Measurements from ENCODE around the gene ZFAND5. TPM values are rescaled to one million over a fixed set of nuclear protein-coding genes. Genes with fewer than 3 reads are reported as not detected.

The ZFAND5 gene
- total RNA-seq, 2 experiments from 2014 or later, result 64.1 to 69.0 TPM

GRCh38 chr9:72315510-72316311, 49.3 kb downstream of the ZFAND5 start:
- ChIA-PET CTCF (interaction anchor here (0.7 to 1.6 kb wide), 4 partner anchors 47 to 1192 kb away, joined by 3 to 4 read pairs (median 3); no protein-coding TSS in a partner anchor), POLR2A (no interaction called here)
- Mint-ChIP-seq H3K36me3 (ENCODE audit: low read depth) (no peaks in the 10 kb centered on the region), H3K4me3 (no peak overlapping the region), H3K9me3 (ENCODE audit: insufficient read depth) (no peaks in the 10 kb centered on the region), H3K27ac (no peak overlapping the region), H3K27me3 (ENCODE audit: low read depth) (peaks cover 5% of the 10 kb centered on the region), H3K4me1 (ENCODE audit: low read depth) (no peaks in the 10 kb centered on the region)
- ATAC-seq (no peak), DNase-seq (no peak)

DNA sequence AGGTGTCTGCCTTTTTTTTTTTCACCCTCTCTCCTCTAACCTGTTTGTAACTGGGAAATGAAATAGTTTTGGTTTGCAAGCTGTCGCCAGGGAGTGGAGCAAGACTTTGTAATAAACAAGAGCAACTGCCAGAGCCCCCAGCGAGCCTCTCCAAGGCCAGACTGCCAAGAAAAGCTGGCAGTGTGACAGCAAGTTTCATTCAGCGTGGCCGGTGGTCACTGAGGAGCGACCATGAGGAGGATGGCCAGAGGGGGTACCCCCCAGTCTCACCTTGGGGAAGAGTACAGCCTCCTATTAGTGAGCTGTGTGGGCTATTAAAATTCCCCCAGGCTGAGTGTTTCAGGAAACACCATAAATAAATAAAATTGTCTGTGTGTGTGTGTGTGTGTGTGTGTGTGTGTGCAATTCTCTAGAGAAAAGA, 49.9 kb downstream of the ZFAND5 start:
- H3K27ac Mint-ChIP-seq, result no peak overlapping the region
- no peaks in the 10 kb centered on the region for H3K9me3 Mint-ChIP-seq (ENCODE audit: insufficient read depth)
- no peaks in the 10 kb centered on the region for H3K4me1 Mint-ChIP-seq (ENCODE audit: low read depth)
- ChIA-PET CTCF (no interaction called here), POLR2A (no interaction called here)
- ATAC-seq (no peak), DNase-seq (no peak)
- no peak overlapping the region for H3K4me3 Mint-ChIP-seq
- peaks cover 5% of the 10 kb centered on the region for H3K27me3 Mint-ChIP-seq (ENCODE audit: low read depth)
- H3K36me3 Mint-ChIP-seq (ENCODE audit: low read depth), result no peaks in the 10 kb centered on the region

GRCh38 chr9:72313507-72313906, 51.5 kb downstream of the ZFAND5 start:
- no peak overlapping the region for H3K4me3 Mint-ChIP-seq
- ATAC-seq (no peak), DNase-seq (no peak)
- CTCF ChIA-PET, result interaction anchor here (1.5 kb wide), 1 partner anchor 12 kb away, joined by 4 read pairs; no protein-coding TSS in a partner anchor
- no peak overlapping the region for H3K27ac Mint-ChIP-seq
- no peaks in the 10 kb centered on the region for H3K9me3 Mint-ChIP-seq (ENCODE audit: insufficient read depth)
- H3K36me3 Mint-ChIP-seq (ENCODE audit: low read depth), result no peaks in the 10 kb centered on the region
- H3K4me1 Mint-ChIP-seq (ENCODE audit: low read depth), result no peaks in the 10 kb centered on the region
- peaks cover 5% of the 10 kb centered on the region for H3K27me3 Mint-ChIP-seq (ENCODE audit: low read depth)
- POLR2A ChIA-PET, result no interaction called here

- no peak for ATAC-seq
- Mint-ChIP-seq H3K27ac (no peak overlapping the region), H3K4me1 (ENCODE audit: low read depth) (no peaks in the 10 kb centered on the region), H3K27me3 (ENCODE audit: low read depth) (peaks cover 3% of the 10 kb centered on the region), H3K4me3 (no peak overlapping the region), H3K36me3 (ENCODE audit: low read depth) (no peaks in the 10 kb centered on the region), H3K9me3 (ENCODE audit: insufficient read depth) (no peaks in the 10 kb centered on the region)
- no peak for DNase-seq
- CTCF ChIA-PET, result interaction anchor here (1.5 kb wide), 1 partner anchor 11 kb away, joined by 4 read pairs; no protein-coding TSS in a partner anchor
- POLR2A ChIA-PET, result no interaction called here
Observed at GRCh38 chr9:72312386-72312987, 52.5 kb downstream of the ZFAND5 start.

GRCh38 chr9:72309364-72310133, 55.5 kb downstream of the ZFAND5 start:
- H3K4me3 Mint-ChIP-seq, result no peak overlapping the region
- H3K9me3 Mint-ChIP-seq (ENCODE audit: insufficient read depth), result no peaks in the 10 kb centered on the region
- ChIA-PET CTCF (no interaction called here), POLR2A (no interaction called here)
- no peak overlapping the region for H3K27ac Mint-ChIP-seq
- ATAC-seq, result no peak
- H3K36me3 Mint-ChIP-seq (ENCODE audit: low read depth), result no peaks in the 10 kb centered on the region
- H3K4me1 Mint-ChIP-seq (ENCODE audit: low read depth), result peaks cover 9% of the 10 kb centered on the region
- no peaks in the 10 kb centered on the region for H3K27me3 Mint-ChIP-seq (ENCODE audit: low read depth)
- no peak for DNase-seq

GRCh38 chr9:72306761-72307160, 58.2 kb downstream of the ZFAND5 start:
- CTCF ChIA-PET, result interaction anchor here (1.4 kb wide), 1 partner anchor 26 kb away, joined by 3 read pairs; no protein-coding TSS in a partner anchor
- H3K4me3 Mint-ChIP-seq, result no peak overlapping the region
- DNase-seq (no peak), ATAC-seq (no peak)
- H3K27ac Mint-ChIP-seq, result no peak overlapping the region
- H3K36me3 Mint-ChIP-seq (ENCODE audit: low read depth), result no peaks in the 10 kb centered on the region
- no peaks in the 10 kb centered on the region for H3K27me3 Mint-ChIP-seq (ENCODE audit: low read depth)
- POLR2A ChIA-PET, result no interaction called here
- no peaks in the 10 kb centered on the region for H3K9me3 Mint-ChIP-seq (ENCODE audit: insufficient read depth)
- peaks cover 9% of the 10 kb centered on the region for H3K4me1 Mint-ChIP-seq (ENCODE audit: low read depth)

GRCh38 chr9:72305707-72306106, 59.3 kb downstream of the ZFAND5 start:
- DNase-seq (no peak), ATAC-seq (no peak)
- Mint-ChIP-seq H3K9me3 (ENCODE audit: insufficient read depth) (no peaks in the 10 kb centered on the region), H3K4me3 (no peak overlapping the region), H3K36me3 (ENCODE audit: low read depth) (peaks cover 3% of the 10 kb centered on the region), H3K27ac (peak overlapping the region; percentile 11), H3K4me1 (ENCODE audit: low read depth) (peaks cover 18% of the 10 kb centered on the region), H3K27me3 (ENCODE audit: low read depth) (no peaks in the 10 kb centered on the region)
- CTCF ChIA-PET, result interaction anchor here (1.3 kb wide), 1 partner anchor 24 kb away, joined by 4 read pairs; no protein-coding TSS in a partner anchor
- POLR2A ChIA-PET, result no interaction called here

GRCh38 chr9:72305102-72305546, 59.9 kb downstream of the ZFAND5 start:
- ATAC-seq (no peak), DNase-seq (no peak)
- no peaks in the 10 kb centered on the region for H3K9me3 Mint-ChIP-seq (ENCODE audit: insufficient read depth)
- no peaks in the 10 kb centered on the region for H3K27me3 Mint-ChIP-seq (ENCODE audit: low read depth)
- ChIA-PET CTCF (interaction anchor here (1.3 kb wide), 1 partner anchor 24 kb away, joined by 4 read pairs; no protein-coding TSS in a partner anchor), POLR2A (no interaction called here)
- H3K27ac Mint-ChIP-seq, result peak overlapping the region; percentile 28
- no peak overlapping the region for H3K4me3 Mint-ChIP-seq
- H3K4me1 Mint-ChIP-seq (ENCODE audit: low read depth), result peaks cover 20% of the 10 kb centered on the region
- peaks cover 3% of the 10 kb centered on the region for H3K36me3 Mint-ChIP-seq (ENCODE audit: low read depth)

- Mint-ChIP-seq H3K27me3 (ENCODE audit: low read depth) (no peaks in the 10 kb centered on the region), H3K4me1 (ENCODE audit: low read depth) (peaks cover 20% of the 10 kb centered on the region), H3K36me3 (ENCODE audit: low read depth) (peaks cover 4% of the 10 kb centered on the region), H3K9me3 (ENCODE audit: insufficient read depth) (no peaks in the 10 kb centered on the region), H3K4me3 (no peak overlapping the region), H3K27ac (no peak overlapping the region)
- DNase-seq (no peak), ATAC-seq (no peak)
- ChIA-PET CTCF (interaction anchor here (1.3 kb wide), 1 partner anchor 23 kb away, joined by 4 read pairs; no protein-coding TSS in a partner anchor), POLR2A (no interaction called here)
Observed at GRCh38 chr9:72304538-72304937, 60.5 kb downstream of the ZFAND5 start.

Data from activated CD8-positive, alpha-beta T cell treated with anti-CD3 and anti-CD28 coated beads, Interleukin-2, amount 10 ng/mL, durations not matched to agents 7 days and 5 days (primary cell).